Measurements from ENCODE around the gene GNAO1.
A peak's percentile ranks its signal among the peaks of the same experiment; 100 is the strongest.
"Not testable (repeated sequence)": the region's sequence is repeated elsewhere in the genome, so short reads cannot be mapped to it uniquely, and the experiment has no call there.

GNAO1 gene

GRCh38 chr16:56369202-56369601 is 177.9 kb downstream of the GNAO1 start:
- no peak for DNase-seq

GRCh38 chr16:56370185-56370874 is 179.0 kb downstream of the GNAO1 start:
- DNase-seq, result no peak

GRCh38 chr16:56370875-56371659 is 179.8 kb downstream of the GNAO1 start:
- DNase-seq, result no peak

- DNase-seq, result no peak
These were observed 180.3 kb downstream of the GNAO1 start for GRCh38 chr16:56371660-56371937.

- DNase-seq, result no peak
These were observed 180.8 kb downstream of the GNAO1 start for GRCh38 chr16:56372013-56372634.

- no peak for DNase-seq
These were observed 181.7 kb downstream of the GNAO1 start for GRCh38 chr16:56373003-56373402.

- not testable (repeated sequence) for DNase-seq
These were observed 184.5 kb downstream of the GNAO1 start for GRCh38 chr16:56375792-56376191.

- DNase-seq, result not testable (repeated sequence)
These were observed 187.8 kb downstream of the GNAO1 start for GRCh38 chr16:56379044-56379443.

- peak; percentile 50 to 61 (median 57) for DNase-seq
These were observed 189.6 kb downstream of the GNAO1 start for GRCh38 chr16:56380778-56381485.

GRCh38 chr16:56382459-56382858 is 191.2 kb downstream of the GNAO1 start:
- no peak for DNase-seq

- DNase-seq, result no peak
These were observed 191.6 kb downstream of the GNAO1 start for GRCh38 chr16:56382901-56383355.

GRCh38 chr16:56384074-56384721 is 192.9 kb downstream of the GNAO1 start:
- no peak for DNase-seq

GRCh38 chr16:56387396-56387795 is 196.1 kb downstream of the GNAO1 start:
- no peak for DNase-seq

GRCh38 chr16:56388209-56388608 is 196.9 kb downstream of the GNAO1 start:
- no peak for DNase-seq

GRCh38 chr16:56389554-56389953 is 198.3 kb downstream of the GNAO1 start:
- DNase-seq, result no peak

GRCh38 chr16:56396724-56397123 is 205.4 kb downstream of the GNAO1 start:
- DNase-seq, result not testable (repeated sequence)

- DNase-seq, result no peak
These were observed 207.8 kb downstream of the GNAO1 start for GRCh38 chr16:56399047-56399446.

GRCh38 chr16:56399486-56399885 is 208.2 kb downstream of the GNAO1 start:
- DNase-seq, result no peak

GRCh38 chr16:56400458-56400857 is 209.2 kb downstream of the GNAO1 start:
- no peak for DNase-seq

- no peak for DNase-seq
These were observed 210.2 kb downstream of the GNAO1 start for GRCh38 chr16:56401482-56401881.

GRCh38 chr16:56405977-56406672 is 214.8 kb downstream of the GNAO1 start:
- DNase-seq, result no peak

Data from suppressor macrophage treated with lipopolysaccharide for 1 hour (primary cell).